BLaER1 treated with 17β-estradiol and CSF1 and Interleukin-3, amounts not matched to agents 10 nM and 100 nM (cell line): Measurements from ENCODE around the gene TAS2R7.

ENCODE experiments used
- H3K27ac ChIP-seq, 11 experiments: shearing (Covaris generic); formaldehyde crosslinking; 2 replicates each; pipeline ENCODE4 v1.8.1; 2022
- H3K27me3 ChIP-seq, 11 experiments: shearing (Covaris generic); formaldehyde crosslinking; 2 replicates each; pipeline ENCODE4 v1.8.1; 2022
- H3K36me3 ChIP-seq, 11 experiments: shearing (Covaris generic); formaldehyde crosslinking; 2 replicates each; pipeline ENCODE4 v1.8.1; 2022
- H3K4me1 ChIP-seq, 10 experiments: shearing (Covaris generic); formaldehyde crosslinking; 2 replicates each; pipeline ENCODE4 v1.8.1; 2022
- H3K4me2 ChIP-seq, 11 experiments: shearing (Covaris generic); formaldehyde crosslinking; 2 replicates each; pipeline ENCODE4 v1.8.1; 2022
- H3K4me3 ChIP-seq, 10 experiments: shearing (Covaris generic); formaldehyde crosslinking; 2 replicates each; pipeline ENCODE4 v1.8.1; 2022
- H3K9ac ChIP-seq, 11 experiments: shearing (Covaris generic); formaldehyde crosslinking; 2 replicates each; pipeline ENCODE4 v1.8.1; 2022
- H3K9me3 ChIP-seq, 11 experiments: shearing (Covaris generic); formaldehyde crosslinking; replicated peaks in 1 of 11; 2 replicates each; pipeline ENCODE4 v1.8.1; 2022
- H4K20me1 ChIP-seq, 11 experiments: shearing (Covaris generic); formaldehyde crosslinking; 2 replicates each; pipeline ENCODE4 v1.8.1; 2022
- Cebpa-rat ChIP-seq, 11 experiments: shearing (Covaris generic); IDR thresholded peaks; 2 replicates each; pipeline ENCODE4 v1.8.1; 2022

Gene TAS2R7

DNA sequence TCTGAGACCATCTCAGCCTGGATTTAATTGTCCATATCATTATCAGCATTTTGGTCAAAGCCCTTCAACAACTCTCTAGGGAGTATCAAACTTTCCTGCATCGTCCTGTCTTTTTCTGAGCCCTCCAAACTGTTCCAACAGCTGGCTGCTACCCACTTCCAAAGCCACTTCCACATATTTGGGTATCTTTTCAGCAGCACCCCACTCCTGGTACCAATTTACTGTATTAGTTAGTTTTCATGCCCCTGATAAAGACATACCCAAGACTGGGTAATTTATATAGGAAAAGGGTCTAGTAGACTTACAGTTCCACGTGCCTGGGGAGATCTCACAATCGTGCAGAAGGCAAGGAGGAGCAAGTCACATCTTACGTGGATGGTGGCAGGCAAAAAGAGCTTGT, 46.2 kb downstream of the TAS2R7 start:
- Histone ChIP-seq H3K36me3 (peaks cover 0 to 2% (median 0%) of the 10 kb centered on the region in 11 experiments; a peak in 1 of 22 replicates), H4K20me1 (no peaks in the 10 kb centered on the region), H3K9me3 (peaks cover 26 to 29% (median 28%) of the 10 kb centered on the region in 11 experiments), H3K4me3 (no peak overlapping the region), H3K27ac (no peak overlapping the region), H3K27me3 (no peaks in the 10 kb centered on the region), H3K4me2 (no peak overlapping the region), H3K9ac (no peak overlapping the region), H3K4me1 (peaks cover 0 to 5% (median 0%) of the 10 kb centered on the region in 10 experiments; a peak in 7 of 20 replicates)
- no peak for TF ChIP-seq Cebpa-rat (IDR thresholded peaks at IDR 0.05)

GRCh38 chr12:10753059-10753458, 49.4 kb downstream of the TAS2R7 start:
- H3K27me3 ChIP-seq, result no peaks in the 10 kb centered on the region
- H3K36me3 ChIP-seq, result peaks cover 0 to 2% (median 0%) of the 10 kb centered on the region in 11 experiments; a peak in 1 of 22 replicates
- H3K4me3 ChIP-seq, result no peak overlapping the region
- peaks cover 0 to 21% (median 6%) of the 10 kb centered on the region in 10 experiments; a peak in 9 of 20 replicates for H3K4me1 ChIP-seq
- H3K27ac ChIP-seq, result no peak overlapping the region
- peaks cover 26 to 29% (median 28%) of the 10 kb centered on the region in 11 experiments for H3K9me3 ChIP-seq
- H4K20me1 ChIP-seq, result no peaks in the 10 kb centered on the region
- no peak overlapping the region for H3K9ac ChIP-seq
- TF ChIP-seq Cebpa-rat (IDR thresholded peaks at IDR 0.05), result no peak
- H3K4me2 ChIP-seq, result no peak overlapping the region
